Stimulated activated CD8-positive, alpha-beta memory T cell treated with anti-CD3 and anti-CD28 coated beads, Interleukin-7, amount 100 ng/mL, for 48 hours (primary cell): Measurements from ENCODE around the gene GPR37.

Source experiments
- DNase-seq, 2 donors: peaks; one replicate each; pipeline ENCODE4 v3.0.0-alpha.2; 2020; ENCODE audit warnings: low read depth in 1 of 2; ENCODE audit errors: extremely low read depth in 1 of 2

GPR37 gene

GRCh38 chr7:124765401-124766352 lies at the start of gene GPR37:
Gene GPR37, minus strand, starts transcription at chr7:124765792. Its CDS starts 816 bp downstream, at chr7:124764976.
- DNase-seq = peak in 1 of 2 donors; percentile 17

GRCh38 chr7:124813994-124814798 lies 48.6 kb upstream of the GPR37 start:
- DNase-seq = no peak

GRCh38 chr7:124812764-124813163 lies 47.2 kb upstream of the GPR37 start:
- no peak for DNase-seq

GRCh38 chr7:124811341-124811740 lies 45.7 kb upstream of the GPR37 start:
- no peak for DNase-seq

- no peak for DNase-seq
These were observed 45.0 kb upstream of the GPR37 start for GRCh38 chr7:124810605-124811004.

GRCh38 chr7:124808206-124808605 lies 42.6 kb upstream of the GPR37 start:
- DNase-seq = no peak

GRCh38 chr7:124801330-124801895 lies 35.8 kb upstream of the GPR37 start:
- no peak for DNase-seq

- no peak for DNase-seq
These were observed 34.8 kb upstream of the GPR37 start for GRCh38 chr7:124800386-124800785.

- no peak for DNase-seq
These were observed 33.9 kb upstream of the GPR37 start for GRCh38 chr7:124799448-124799847.

GRCh38 chr7:124796771-124797170 lies 31.2 kb upstream of the GPR37 start:
- DNase-seq = no peak

- DNase-seq = no peak
These were observed 27.1 kb upstream of the GPR37 start for GRCh38 chr7:124792696-124793095.

- DNase-seq = no peak
These were observed 26.4 kb upstream of the GPR37 start for GRCh38 chr7:124792002-124792401.

GRCh38 chr7:124791426-124791825 lies 25.8 kb upstream of the GPR37 start:
- DNase-seq = no peak

- DNase-seq = no peak
These were observed 25.1 kb upstream of the GPR37 start for GRCh38 chr7:124790645-124791044.

- DNase-seq = no peak
These were observed 20.4 kb upstream of the GPR37 start for GRCh38 chr7:124785994-124786393.

GRCh38 chr7:124784879-124785818 lies 19.6 kb upstream of the GPR37 start:
- no peak for DNase-seq

GRCh38 chr7:124783271-124783670 lies 17.7 kb upstream of the GPR37 start:
- no peak for DNase-seq

- DNase-seq = no peak
These were observed 16.5 kb upstream of the GPR37 start for GRCh38 chr7:124781907-124782734.

- no peak for DNase-seq
These were observed 15.8 kb upstream of the GPR37 start for GRCh38 chr7:124781418-124781817.
